CD4-positive, CD25-positive, alpha-beta regulatory T cell (primary cell): Measurements from ENCODE around the gene TCF4. TPM values are rescaled to one million over a fixed set of nuclear protein-coding genes. Genes with fewer than 3 reads are reported as not detected.

Source experiments
- ATAC-seq, 2 donors: fragments of 150-1000 bp; cut with Tn5 transposase; one replicate each; pipeline ENCODE4 v1.10.0; 2021; ENCODE audit warnings: low read depth in 2 of 2, moderate number of reproducible peaks in 2 of 2, moderate library complexity in 1 of 2
- DNase-seq, 3 donors: peaks; one replicate each; pipeline versions ENCODE4 v3.0.0 to v3.0.0-alpha.2; 2012 to 2022; ENCODE audit warnings: mixed read lengths in 1 of 3
- H3K27ac ChIP-seq: one replicate; pipeline ENCODE4 v1.7.0; 2013; ENCODE audit warnings: mild to moderate bottlenecking, low read length; ENCODE audit not compliant: insufficient read depth, poor library complexity, severe bottlenecking
- H3K27me3 ChIP-seq: one replicate; pipeline ENCODE4 v1.7.0; 2013; ENCODE audit warnings: low read length; ENCODE audit not compliant: control insufficient read depth, insufficient read depth
- H3K36me3 ChIP-seq: one replicate; pipeline ENCODE4 v1.7.0; 2013; ENCODE audit warnings: mild to moderate bottlenecking, low read length, moderate library complexity; ENCODE audit not compliant: control insufficient read depth, insufficient read depth
- H3K4me1 ChIP-seq: 2 replicates; pipeline ENCODE4 v1.7.0; 2013; ENCODE audit warnings: mild to moderate bottlenecking, low read length; ENCODE audit not compliant: insufficient read depth, control insufficient read depth, poor library complexity, severe bottlenecking
- H3K4me3 ChIP-seq: one replicate; pipeline ENCODE4 v1.7.0; 2013; ENCODE audit warnings: low read depth, mild to moderate bottlenecking, low read length, moderate library complexity
- H3K9me3 ChIP-seq, 2 experiments: 1 replicate in 1 of 2; 2 replicates in 1 of 2; pipeline ENCODE4 v1.7.0; 2013; ENCODE audit warnings: low read length in 2 of 2, mild to moderate bottlenecking in 1 of 2, moderate library complexity in 1 of 2; ENCODE audit not compliant: control insufficient read depth in 2 of 2
- H3K27ac Mint-ChIP-seq, 3 donors: one replicate each; pipeline ENCODE4 v1.8.0; 2020 to 2022; ENCODE audit warnings: mild to moderate bottlenecking in 3 of 3, mixed read lengths in 3 of 3, moderate library complexity in 2 of 3
- H3K27me3 Mint-ChIP-seq: one replicate; pipeline ENCODE4 v1.8.0; 2022; ENCODE audit warnings: mild to moderate bottlenecking, mixed read lengths
- H3K36me3 Mint-ChIP-seq: one replicate; pipeline ENCODE4 v1.8.0; 2020; ENCODE audit warnings: mixed read lengths
- H3K4me1 Mint-ChIP-seq, 4 donors: one replicate each; pipeline ENCODE4 v1.8.0; 2020 to 2022; ENCODE audit warnings: mixed read lengths in 4 of 4, mild to moderate bottlenecking in 1 of 4
- H3K4me3 Mint-ChIP-seq, 4 donors: one replicate each; pipeline ENCODE4 v1.8.0; 2020 to 2022; ENCODE audit warnings: mild to moderate bottlenecking in 4 of 4, mixed read lengths in 4 of 4, moderate library complexity in 3 of 4
- H3K9me3 Mint-ChIP-seq, 7 donors: one replicate each; pipeline ENCODE4 v1.8.0; 2020 to 2022; ENCODE audit warnings: mixed read lengths in 7 of 7, mild to moderate bottlenecking in 3 of 7, moderate library complexity in 2 of 7
- polyA plus RNA-seq, 4 donors: library from polyadenylated mRNA; unstranded; fragments of 300-500 nt; fragmentation: Illumina TruSeq; gene quantifications; one replicate each; pipeline ENCODE4 v1.2.3, GENCODE V29; 2021
- total RNA-seq: library from RNA; stranded (reverse); gene quantifications from one replicate; pipeline ENCODE4 v1.2.3, GENCODE V29; 2022

TCF4 gene
- total and polyA plus RNA-seq, 5 donors from 2014 or later, result 0.06 to 2.4 (median 0.92) TPM

DNA sequence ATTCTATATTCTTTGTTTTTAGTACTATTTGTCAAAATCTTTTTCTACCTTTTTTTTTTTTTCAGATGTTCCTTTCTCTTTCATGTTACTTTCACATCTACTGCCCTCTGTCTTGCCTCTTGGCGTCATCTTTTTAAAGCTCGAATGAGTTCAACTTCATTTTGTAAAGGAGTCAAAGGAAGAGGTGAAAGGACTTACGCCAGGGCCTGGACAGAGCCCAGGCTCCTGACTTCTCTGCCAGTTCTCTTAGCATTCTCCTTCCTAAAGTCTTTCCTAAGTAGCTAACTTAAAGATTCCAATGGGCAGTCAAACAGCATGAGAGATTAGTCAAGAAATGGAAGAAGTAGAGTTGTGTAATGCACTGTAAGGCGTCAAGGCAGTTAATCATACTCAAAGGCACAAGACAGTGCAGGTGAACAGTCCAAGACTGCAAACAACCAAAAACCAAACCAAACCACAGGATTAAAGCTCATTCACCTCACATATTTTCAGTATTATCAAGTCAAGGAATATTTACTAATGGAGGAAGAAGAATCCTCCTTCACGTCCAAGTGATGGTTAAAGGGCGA is 301.7 kb downstream of the TCF4 start:
- H3K4me1 ChIP-seq, result no peaks in the 10 kb centered on the region
- DNase-seq (no peak), ATAC-seq (no peak)
- H3K27me3 ChIP-seq, result no peaks in the 10 kb centered on the region
- no peaks in the 10 kb centered on the region for H3K36me3 Mint-ChIP-seq
- no peaks in the 10 kb centered on the region for H3K27me3 Mint-ChIP-seq
- H3K4me1 Mint-ChIP-seq, result no peaks in the 10 kb centered on the region
- no peak overlapping the region for H3K27ac ChIP-seq
- no peak overlapping the region for H3K4me3 ChIP-seq
- H3K36me3 ChIP-seq, result no peaks in the 10 kb centered on the region
- H3K9me3 Mint-ChIP-seq, result peaks cover 0 to 4% (median 2%) of the 10 kb centered on the region in 7 donors
- H3K4me3 Mint-ChIP-seq, result no peak overlapping the region
- peak overlapping the region in 1 of 3 donors; percentile 49 for H3K27ac Mint-ChIP-seq
- no peaks in the 10 kb centered on the region for H3K9me3 ChIP-seq

DNA sequence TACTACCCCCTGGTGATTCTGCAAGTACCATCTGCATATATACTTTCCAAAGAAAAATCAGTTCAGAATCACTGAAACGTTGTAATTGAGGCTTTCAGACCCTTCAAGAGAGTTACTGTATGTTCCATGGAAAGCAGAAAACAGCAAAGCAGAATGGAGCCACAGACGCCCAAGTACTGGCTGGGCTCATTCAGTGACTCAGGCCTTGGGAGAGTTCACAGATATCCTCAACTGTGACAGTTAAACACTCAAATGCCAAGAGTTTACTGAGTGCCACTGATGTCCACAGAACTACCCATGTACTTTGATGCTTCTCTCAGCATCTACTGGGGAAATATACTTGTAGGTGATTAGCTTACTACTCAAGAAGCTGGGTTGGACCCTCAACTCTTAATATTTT is 303.4 kb downstream of the TCF4 start:
- Mint-ChIP-seq H3K4me1 (no peaks in the 10 kb centered on the region), H3K4me3 (no peak overlapping the region), H3K9me3 (peaks cover 0 to 4% (median 2%) of the 10 kb centered on the region in 7 donors), H3K36me3 (no peaks in the 10 kb centered on the region), H3K27ac (no peak overlapping the region), H3K27me3 (no peaks in the 10 kb centered on the region)
- no peak overlapping the region for H3K4me3 ChIP-seq
- no peaks in the 10 kb centered on the region for H3K27me3 ChIP-seq
- H3K4me1 ChIP-seq, result no peaks in the 10 kb centered on the region
- no peak for DNase-seq
- no peaks in the 10 kb centered on the region for H3K36me3 ChIP-seq
- no peak overlapping the region for H3K27ac ChIP-seq
- H3K9me3 ChIP-seq, result no peaks in the 10 kb centered on the region
- ATAC-seq, result no peak

DNA sequence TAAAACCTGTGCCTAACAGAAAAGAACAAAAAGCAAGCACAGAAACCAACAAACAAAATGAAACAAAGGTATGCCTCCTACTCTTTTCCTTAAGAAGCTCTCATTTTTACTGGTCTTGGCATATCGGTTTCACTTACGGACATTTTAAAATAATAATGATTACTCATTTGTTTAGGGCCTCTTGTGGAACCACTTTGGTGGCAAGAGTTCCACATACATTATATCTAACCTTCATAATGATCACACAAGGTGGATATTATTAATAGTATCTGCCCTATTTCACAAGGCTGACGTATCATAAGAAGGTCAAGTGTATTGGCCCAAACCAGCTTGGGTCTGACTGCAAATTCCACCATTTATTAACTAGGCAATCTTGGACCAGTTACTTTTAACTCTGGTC is 304.7 kb downstream of the TCF4 start:
- Mint-ChIP-seq H3K4me1 (no peaks in the 10 kb centered on the region), H3K36me3 (no peaks in the 10 kb centered on the region), H3K27me3 (no peaks in the 10 kb centered on the region), H3K9me3 (peaks cover 0 to 5% (median 2%) of the 10 kb centered on the region in 7 donors), H3K27ac (no peak overlapping the region), H3K4me3 (no peak overlapping the region)
- H3K4me3 ChIP-seq, result no peak overlapping the region
- H3K4me1 ChIP-seq, result no peaks in the 10 kb centered on the region
- ATAC-seq, result no peak
- H3K36me3 ChIP-seq, result no peaks in the 10 kb centered on the region
- no peak overlapping the region for H3K27ac ChIP-seq
- H3K9me3 ChIP-seq, result no peaks in the 10 kb centered on the region
- no peaks in the 10 kb centered on the region for H3K27me3 ChIP-seq
- no peak for DNase-seq

DNA sequence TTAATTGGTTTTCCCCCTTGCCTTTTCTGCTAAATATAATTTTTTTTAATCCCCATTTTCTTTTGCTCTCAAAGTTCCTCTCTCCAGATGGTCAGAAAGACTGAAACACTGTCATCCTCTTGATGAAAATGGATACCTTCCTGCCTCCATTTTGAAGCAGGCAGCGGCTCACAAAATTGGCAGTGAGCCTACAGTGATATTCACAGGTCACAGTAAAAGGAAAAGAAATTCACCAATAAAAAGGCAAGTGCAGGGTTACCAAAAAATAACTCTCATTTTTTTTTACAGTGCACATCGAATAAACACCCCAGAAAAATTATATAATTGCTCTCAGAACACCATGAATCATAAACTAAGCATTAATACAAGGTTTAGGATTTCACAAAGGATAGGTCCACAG is 307.5 kb downstream of the TCF4 start:
- no peaks in the 10 kb centered on the region for H3K27me3 ChIP-seq
- no peaks in the 10 kb centered on the region for H3K36me3 ChIP-seq
- H3K4me1 ChIP-seq, result no peaks in the 10 kb centered on the region
- no peak overlapping the region for H3K27ac Mint-ChIP-seq
- H3K36me3 Mint-ChIP-seq, result no peaks in the 10 kb centered on the region
- H3K9me3 ChIP-seq, result no peaks in the 10 kb centered on the region
- H3K27ac ChIP-seq, result no peak overlapping the region
- H3K4me3 ChIP-seq, result no peak overlapping the region
- ATAC-seq (no peak), DNase-seq (no peak)
- H3K4me1 Mint-ChIP-seq, result no peaks in the 10 kb centered on the region
- peaks cover 0 to 5% (median 0%) of the 10 kb centered on the region in 7 donors for H3K9me3 Mint-ChIP-seq
- no peak overlapping the region for H3K4me3 Mint-ChIP-seq
- no peaks in the 10 kb centered on the region for H3K27me3 Mint-ChIP-seq

DNA sequence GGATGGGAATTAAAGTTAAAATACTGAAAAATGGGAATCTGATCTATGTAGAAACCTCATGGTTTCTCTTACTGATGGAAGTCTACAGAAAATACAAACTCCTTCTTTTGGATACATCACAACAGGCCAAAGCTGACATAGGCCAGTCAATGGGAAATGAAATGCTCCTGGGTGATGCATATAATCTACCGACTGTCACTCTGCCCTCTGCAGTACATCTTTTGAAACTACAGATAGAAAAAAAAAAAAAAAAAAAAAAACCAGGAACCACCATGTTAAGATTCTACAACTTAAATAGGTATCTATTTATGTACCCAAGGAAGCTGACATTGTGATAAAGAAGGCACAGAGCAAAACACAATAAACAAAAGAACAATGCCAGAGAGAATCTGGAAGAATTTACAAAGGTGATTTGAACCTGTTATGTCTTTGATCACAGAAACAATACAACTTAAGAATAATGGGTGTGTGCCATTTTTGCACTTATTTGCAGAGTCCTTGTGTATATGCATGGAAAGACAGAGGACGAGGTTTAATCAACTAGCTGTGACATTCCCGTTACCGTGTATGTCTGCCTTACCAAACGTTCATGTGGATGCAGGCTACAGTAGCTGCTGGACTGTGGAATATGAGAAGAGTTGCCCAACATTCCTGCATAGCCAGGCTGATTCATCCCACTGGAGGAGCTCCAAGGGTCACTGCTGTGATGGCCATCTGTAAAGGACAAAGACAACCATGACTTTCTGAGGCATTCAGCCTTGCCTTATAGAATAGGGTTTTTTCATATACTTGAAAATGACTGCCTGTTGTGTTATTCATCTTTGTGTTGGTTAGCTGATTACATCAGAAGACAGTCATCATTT is 312.7 kb downstream of the TCF4 start:
- H3K4me1 ChIP-seq, result no peaks in the 10 kb centered on the region
- Mint-ChIP-seq H3K27me3 (no peaks in the 10 kb centered on the region), H3K27ac (no peak overlapping the region), H3K4me3 (no peak overlapping the region), H3K9me3 (peaks cover 0 to 5% (median 2%) of the 10 kb centered on the region in 7 donors), H3K4me1 (no peaks in the 10 kb centered on the region), H3K36me3 (no peaks in the 10 kb centered on the region)
- no peak overlapping the region for H3K27ac ChIP-seq
- H3K4me3 ChIP-seq, result no peak overlapping the region
- H3K36me3 ChIP-seq, result no peaks in the 10 kb centered on the region
- no peaks in the 10 kb centered on the region for H3K9me3 ChIP-seq
- H3K27me3 ChIP-seq, result no peaks in the 10 kb centered on the region
- peak in 1 of 3 donors; percentile 6 for DNase-seq
- ATAC-seq, result no peak

DNA sequence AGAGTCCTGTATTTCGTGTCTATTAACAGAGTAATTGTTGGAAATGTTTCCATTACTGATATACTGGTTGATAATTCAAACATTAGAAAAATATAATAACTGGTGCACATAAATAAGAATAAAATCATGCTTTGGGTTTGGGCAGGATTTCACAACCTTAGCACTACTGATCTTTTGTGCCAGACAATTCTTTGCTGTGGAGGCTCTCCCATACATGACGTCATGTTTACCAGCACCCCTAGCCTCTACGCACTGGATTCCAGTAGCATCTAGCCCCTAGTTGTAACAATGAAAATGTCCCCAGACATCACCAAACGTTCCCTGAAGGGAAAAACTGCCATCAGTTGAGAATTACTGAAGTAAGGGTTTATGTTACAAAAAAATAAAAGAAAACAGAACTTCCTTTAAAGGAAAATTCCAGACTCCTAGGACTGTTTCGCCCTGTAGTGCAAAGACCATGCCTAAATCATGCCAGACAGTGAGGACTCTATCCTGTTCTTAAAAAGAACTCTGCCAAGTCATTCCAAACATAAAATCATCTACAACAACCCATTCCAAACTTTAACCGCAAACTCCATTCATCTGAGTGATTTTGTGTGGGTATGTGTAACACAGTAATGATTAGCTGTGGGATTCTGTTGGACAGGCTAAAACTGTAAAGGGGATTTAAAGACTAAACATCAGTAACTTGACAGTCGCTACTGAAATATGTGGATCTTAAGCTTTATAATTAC is 315.3 kb downstream of the TCF4 start:
- Histone ChIP-seq H3K4me3 (no peak overlapping the region), H3K36me3 (no peaks in the 10 kb centered on the region), H3K9me3 (no peaks in the 10 kb centered on the region), H3K4me1 (no peaks in the 10 kb centered on the region), H3K27ac (no peak overlapping the region), H3K27me3 (no peaks in the 10 kb centered on the region)
- H3K4me1 Mint-ChIP-seq, result no peaks in the 10 kb centered on the region
- H3K9me3 Mint-ChIP-seq, result peaks cover 0 to 4% (median 2%) of the 10 kb centered on the region in 7 donors
- H3K27ac Mint-ChIP-seq, result no peak overlapping the region
- no peaks in the 10 kb centered on the region for H3K27me3 Mint-ChIP-seq
- DNase-seq, result no peak
- no peak for ATAC-seq
- H3K4me3 Mint-ChIP-seq, result no peak overlapping the region
- no peaks in the 10 kb centered on the region for H3K36me3 Mint-ChIP-seq

DNA sequence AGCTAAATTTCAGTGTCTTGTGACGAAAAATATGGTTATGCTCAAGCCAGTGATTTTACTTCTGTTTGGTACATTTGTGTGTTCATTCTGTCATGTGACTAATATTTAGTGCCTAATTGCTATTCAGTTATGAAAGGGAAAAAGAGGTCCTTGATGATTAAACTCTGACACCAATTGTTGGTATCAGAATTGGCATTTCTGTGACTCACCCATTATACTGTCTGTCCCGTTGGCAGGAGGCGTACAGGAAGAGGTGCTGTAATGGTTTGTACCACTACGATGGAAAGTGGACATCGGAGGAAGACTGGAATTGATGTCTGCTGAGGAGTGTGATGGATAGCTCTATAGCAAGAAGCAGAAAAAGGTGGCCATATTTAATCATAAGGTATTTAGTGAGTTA is 318.4 kb downstream of the TCF4 start:
- Mint-ChIP-seq H3K27ac (no peak overlapping the region), H3K36me3 (no peaks in the 10 kb centered on the region), H3K4me3 (no peak overlapping the region), H3K9me3 (peaks cover 0 to 4% (median 2%) of the 10 kb centered on the region in 7 donors), H3K4me1 (peaks cover 0 to 3% (median 0%) of the 10 kb centered on the region in 4 donors), H3K27me3 (no peaks in the 10 kb centered on the region)
- Histone ChIP-seq H3K4me3 (no peak overlapping the region), H3K4me1 (no peaks in the 10 kb centered on the region), H3K27ac (no peak overlapping the region), H3K36me3 (no peaks in the 10 kb centered on the region), H3K9me3 (no peaks in the 10 kb centered on the region), H3K27me3 (no peaks in the 10 kb centered on the region)
- DNase-seq (no peak), ATAC-seq (no peak)
